Measurements from ENCODE around the gene CBFA2T3.

CBFA2T3 gene

DNA sequence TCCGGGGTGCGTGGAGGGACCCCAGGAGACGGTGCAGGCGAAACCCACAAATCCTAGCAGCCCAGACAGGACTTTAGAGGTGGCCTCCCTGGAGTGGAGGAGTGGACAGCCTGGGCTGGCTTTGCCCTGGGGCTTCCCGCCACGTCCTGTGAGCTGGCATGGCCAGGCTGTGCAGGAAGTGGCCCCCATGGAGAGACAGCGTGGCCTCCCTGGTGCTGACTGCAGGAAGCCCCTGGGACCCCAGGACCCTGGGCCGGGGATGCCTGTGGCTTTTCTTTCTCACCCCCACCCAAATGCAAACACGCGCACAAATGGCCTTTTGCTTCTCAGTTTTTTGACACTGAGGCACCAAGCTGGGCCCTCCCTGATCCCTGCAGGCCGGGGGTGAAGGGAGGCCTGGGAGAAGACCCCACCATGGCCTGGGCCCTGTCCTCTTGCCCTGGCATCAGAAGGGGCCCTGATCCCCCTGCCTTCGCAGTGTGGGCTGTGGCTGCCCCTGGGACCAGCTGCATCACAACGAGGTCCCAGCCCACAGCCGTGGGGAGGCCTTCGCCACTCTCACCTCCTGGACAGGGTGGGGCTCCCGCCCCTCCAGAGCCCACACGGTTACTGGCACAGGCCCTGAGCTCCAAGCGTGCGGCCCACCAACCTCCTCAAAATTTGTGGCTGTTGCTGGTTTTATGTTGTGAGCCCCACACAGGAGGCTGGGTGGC is 58.9 kb downstream of the CBFA2T3 start:
- no peak overlapping the region for H3K27ac ChIP-seq (ENCODE audit: low read depth, low read length)
- H3K4me1 ChIP-seq (ENCODE audit: control insufficient read depth, insufficient read depth, low read length, unreplicated experiment), result peaks cover 14% of the 10 kb centered on the region
- H3K4me3 ChIP-seq (ENCODE audit: low read depth, low read length), result no peak overlapping the region
- no peaks in the 10 kb centered on the region for H3K79me2 ChIP-seq (ENCODE audit: control insufficient read depth, insufficient read depth, low read length, unreplicated experiment)
- no peaks in the 10 kb centered on the region for H3K27me3 ChIP-seq (ENCODE audit: insufficient read depth, low read length)
- no peaks in the 10 kb centered on the region for H3K36me3 ChIP-seq (ENCODE audit: insufficient read depth, low read length)
- no peak overlapping the region for H2AFZ ChIP-seq (ENCODE audit: low read length, unreplicated experiment)

DNA sequence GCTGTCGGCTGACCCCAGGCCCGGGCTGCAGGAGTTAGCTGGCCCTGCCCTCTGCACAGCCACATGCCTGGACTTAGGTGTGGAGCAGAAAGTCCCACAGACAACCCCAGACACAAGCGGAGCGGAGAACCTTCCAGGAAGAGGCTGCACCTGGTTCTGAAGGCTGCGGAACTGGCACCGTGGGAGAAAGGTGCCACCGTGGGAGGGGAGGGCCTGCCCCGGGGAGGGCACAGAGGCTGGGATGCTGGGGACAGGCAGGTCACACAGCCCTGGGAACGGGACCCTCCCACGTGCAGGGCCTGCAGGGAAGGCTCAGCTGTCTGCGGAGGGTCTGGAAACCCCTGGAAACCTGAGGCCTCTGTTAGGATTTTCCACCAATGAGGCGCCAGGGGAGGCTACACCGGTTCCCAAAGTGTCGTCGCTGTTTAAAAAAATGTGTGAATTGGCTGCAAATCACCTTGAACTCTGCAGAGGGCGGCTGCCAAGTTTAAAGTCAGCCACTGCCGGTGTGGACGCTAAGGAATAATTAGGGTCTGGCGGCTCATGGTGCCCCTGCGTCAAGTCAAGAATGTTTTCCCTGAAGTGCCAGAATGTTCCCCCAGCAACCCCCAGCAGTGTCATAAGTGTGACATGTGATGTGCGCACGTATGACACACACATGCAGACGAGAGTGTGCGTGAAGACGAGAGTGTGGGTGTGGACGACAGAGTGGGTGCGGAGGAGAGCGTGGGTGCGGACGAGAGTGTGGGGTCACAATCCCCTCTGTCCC is 59.7 kb downstream of the CBFA2T3 start:
- Histone ChIP-seq H3K79me2 (ENCODE audit: control insufficient read depth, insufficient read depth, low read length, unreplicated experiment) (no peaks in the 10 kb centered on the region), H3K27me3 (ENCODE audit: insufficient read depth, low read length) (no peaks in the 10 kb centered on the region), H3K27ac (ENCODE audit: low read depth, low read length) (no peak overlapping the region), H3K4me3 (ENCODE audit: low read depth, low read length) (no peak overlapping the region), H3K36me3 (ENCODE audit: insufficient read depth, low read length) (no peaks in the 10 kb centered on the region), H2AFZ (ENCODE audit: low read length, unreplicated experiment) (no peak overlapping the region), H3K4me1 (ENCODE audit: control insufficient read depth, insufficient read depth, low read length, unreplicated experiment) (peaks cover 13% of the 10 kb centered on the region)

DNA sequence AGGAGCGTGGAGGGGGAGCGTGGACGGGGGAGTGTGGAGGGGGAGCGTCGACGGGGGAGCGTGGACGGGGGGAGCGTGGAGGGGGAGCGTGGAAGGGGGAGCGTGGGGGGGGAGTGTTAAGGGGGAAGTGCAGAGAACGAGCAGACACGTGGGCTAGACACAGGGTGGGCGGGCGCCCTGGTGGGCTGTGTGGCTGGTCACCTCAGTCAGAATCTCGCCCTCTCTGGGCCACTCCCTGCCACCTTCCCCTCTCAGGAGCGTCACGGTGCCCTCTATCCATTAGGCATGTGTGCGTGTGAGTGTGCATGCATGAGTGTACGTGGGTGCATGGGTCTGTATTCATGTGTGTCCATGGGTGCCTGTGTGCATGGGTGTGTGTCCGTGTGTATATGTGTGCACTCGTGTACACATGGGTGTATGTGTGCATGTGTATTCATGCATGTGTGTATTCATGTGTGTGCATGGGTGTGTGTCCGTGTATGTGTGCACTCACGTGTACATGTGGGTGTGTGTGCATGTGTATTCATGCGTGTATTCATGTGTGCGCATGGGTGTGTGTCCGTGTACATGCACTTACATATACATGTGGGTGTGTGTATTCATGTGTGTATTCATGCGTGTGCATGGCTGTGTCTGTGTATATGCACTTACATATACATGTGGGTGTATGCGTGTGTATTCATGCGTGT is 61.2 kb downstream of the CBFA2T3 start:
- Histone ChIP-seq H3K4me3 (ENCODE audit: low read depth, low read length) (no peak overlapping the region), H3K27me3 (ENCODE audit: insufficient read depth, low read length) (no peaks in the 10 kb centered on the region), H3K4me1 (ENCODE audit: control insufficient read depth, insufficient read depth, low read length, unreplicated experiment) (peaks cover 4% of the 10 kb centered on the region), H2AFZ (ENCODE audit: low read length, unreplicated experiment) (no peak overlapping the region), H3K36me3 (ENCODE audit: insufficient read depth, low read length) (no peaks in the 10 kb centered on the region), H3K79me2 (ENCODE audit: control insufficient read depth, insufficient read depth, low read length, unreplicated experiment) (no peaks in the 10 kb centered on the region), H3K27ac (ENCODE audit: low read depth, low read length) (no peak overlapping the region)

DNA sequence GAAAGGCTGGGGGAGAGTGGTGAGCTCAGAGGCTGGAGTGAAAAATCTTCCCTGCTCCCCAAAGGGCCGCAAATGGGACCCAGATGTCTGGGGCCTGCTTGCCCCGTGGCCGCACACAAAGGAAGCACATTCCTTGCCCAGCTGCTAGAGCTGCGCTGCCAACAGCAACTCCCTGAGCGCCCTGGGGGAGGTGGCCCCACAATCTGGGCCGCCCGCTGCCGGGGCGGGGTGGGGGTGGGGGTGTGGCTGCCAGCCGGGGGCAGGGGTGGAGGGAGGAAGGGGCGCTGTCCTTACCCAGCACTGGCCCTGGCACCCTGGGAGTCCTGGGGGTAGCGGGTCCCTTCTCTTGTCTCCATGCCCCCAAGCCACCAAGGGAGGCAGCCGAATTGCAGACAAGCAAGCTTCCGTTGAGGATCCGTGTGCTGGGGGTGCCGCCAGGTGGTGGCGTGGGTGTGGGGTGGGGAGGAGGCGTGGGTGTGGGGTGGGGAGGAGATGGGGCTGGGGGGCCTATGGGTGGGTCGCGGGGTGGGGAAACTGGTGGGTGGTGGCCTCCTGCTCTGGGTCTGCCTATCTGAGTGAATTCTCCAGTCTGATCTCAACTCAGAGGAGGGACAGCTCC is 62.1 kb downstream of the CBFA2T3 start:
- no peak overlapping the region for H3K27ac ChIP-seq (ENCODE audit: low read depth, low read length)
- H3K79me2 ChIP-seq (ENCODE audit: control insufficient read depth, insufficient read depth, low read length, unreplicated experiment), result no peaks in the 10 kb centered on the region
- peaks cover 4% of the 10 kb centered on the region for H3K4me1 ChIP-seq (ENCODE audit: control insufficient read depth, insufficient read depth, low read length, unreplicated experiment)
- no peak overlapping the region for H2AFZ ChIP-seq (ENCODE audit: low read length, unreplicated experiment)
- no peaks in the 10 kb centered on the region for H3K27me3 ChIP-seq (ENCODE audit: insufficient read depth, low read length)
- H3K36me3 ChIP-seq (ENCODE audit: insufficient read depth, low read length), result no peaks in the 10 kb centered on the region
- no peak overlapping the region for H3K4me3 ChIP-seq (ENCODE audit: low read depth, low read length)

DNA sequence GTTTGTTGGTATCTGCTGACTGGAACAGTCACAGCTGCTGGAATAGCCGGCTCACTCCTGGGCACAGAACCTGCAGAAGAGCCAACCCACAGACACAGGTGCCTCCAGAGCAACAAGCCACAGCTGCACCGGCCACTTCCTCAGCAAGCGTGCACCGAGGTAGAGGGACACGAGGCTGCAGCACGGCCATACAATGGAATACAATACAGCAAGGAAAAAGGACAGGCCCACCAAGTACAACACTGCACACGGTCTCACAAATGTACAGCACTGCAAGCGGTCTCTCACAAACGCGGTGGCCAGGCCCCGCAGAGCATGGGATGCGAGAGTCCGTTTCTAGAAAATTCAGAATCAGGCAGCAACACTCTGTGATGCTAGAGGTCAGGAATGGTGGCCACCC is 63.1 kb downstream of the CBFA2T3 start:
- peaks cover 4% of the 10 kb centered on the region for H3K4me1 ChIP-seq (ENCODE audit: control insufficient read depth, insufficient read depth, low read length, unreplicated experiment)
- H2AFZ ChIP-seq (ENCODE audit: low read length, unreplicated experiment), result no peak overlapping the region
- H3K79me2 ChIP-seq (ENCODE audit: control insufficient read depth, insufficient read depth, low read length, unreplicated experiment), result no peaks in the 10 kb centered on the region
- no peaks in the 10 kb centered on the region for H3K36me3 ChIP-seq (ENCODE audit: insufficient read depth, low read length)
- H3K4me3 ChIP-seq (ENCODE audit: low read depth, low read length), result no peak overlapping the region
- H3K27ac ChIP-seq (ENCODE audit: low read depth, low read length), result no peak overlapping the region
- no peaks in the 10 kb centered on the region for H3K27me3 ChIP-seq (ENCODE audit: insufficient read depth, low read length)

DNA sequence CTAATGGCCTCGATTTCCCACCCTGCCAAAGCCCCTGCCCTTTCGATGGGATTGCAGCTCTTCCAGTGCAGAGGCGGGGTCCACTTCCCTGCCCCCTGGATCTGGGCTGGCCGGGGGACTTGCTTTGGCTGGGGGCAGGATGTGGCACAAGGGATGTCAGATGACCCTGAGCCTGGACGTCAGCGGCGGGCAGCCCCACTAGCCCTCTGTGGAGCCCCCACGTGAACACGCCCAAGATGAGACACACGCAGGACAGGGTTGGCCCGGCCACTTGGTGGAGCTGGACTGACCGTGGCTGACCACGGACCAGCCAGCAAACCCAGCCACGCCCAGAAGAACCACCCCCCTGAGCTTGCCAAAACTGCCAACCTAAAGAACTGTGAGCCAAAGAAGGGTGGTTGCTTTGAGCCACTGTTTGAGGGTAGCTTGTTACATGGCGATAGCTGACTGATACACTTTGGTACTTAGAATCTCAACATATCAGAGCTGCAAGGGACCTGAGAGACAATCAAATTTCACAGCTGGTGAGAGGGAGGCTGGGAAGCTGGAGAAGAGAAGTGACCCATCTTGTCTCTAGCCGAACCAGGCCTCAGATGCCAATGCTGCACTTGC is 63.9 kb downstream of the CBFA2T3 start:
- no peak overlapping the region for H3K27ac ChIP-seq (ENCODE audit: low read depth, low read length)
- H3K4me1 ChIP-seq (ENCODE audit: control insufficient read depth, insufficient read depth, low read length, unreplicated experiment), result peaks cover 4% of the 10 kb centered on the region
- H3K4me3 ChIP-seq (ENCODE audit: low read depth, low read length), result no peak overlapping the region
- H3K36me3 ChIP-seq (ENCODE audit: insufficient read depth, low read length), result no peaks in the 10 kb centered on the region
- H3K79me2 ChIP-seq (ENCODE audit: control insufficient read depth, insufficient read depth, low read length, unreplicated experiment), result no peaks in the 10 kb centered on the region
- H3K27me3 ChIP-seq (ENCODE audit: insufficient read depth, low read length), result no peaks in the 10 kb centered on the region
- no peak overlapping the region for H2AFZ ChIP-seq (ENCODE audit: low read length, unreplicated experiment)

DNA sequence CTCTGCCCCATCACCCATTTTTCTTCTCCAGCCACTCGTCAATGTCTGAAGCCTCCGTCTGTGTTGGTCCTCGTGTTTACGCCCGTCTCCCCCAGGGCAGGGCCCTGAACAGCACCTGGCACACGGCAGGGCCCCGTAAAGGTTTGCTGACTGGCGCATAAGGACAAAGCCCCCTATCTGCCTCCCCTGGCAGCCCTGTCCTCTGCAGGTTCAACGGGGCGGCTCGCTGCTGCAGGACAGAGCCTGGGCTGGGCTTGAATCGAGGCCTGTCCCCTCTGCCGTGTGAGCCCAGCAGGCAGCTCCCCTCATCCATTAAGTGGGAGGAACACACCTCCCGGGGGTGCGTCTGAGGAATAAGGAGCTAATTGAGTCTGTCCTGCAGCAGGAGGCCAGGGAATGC is 64.5 kb downstream of the CBFA2T3 start:
- Histone ChIP-seq H3K27ac (ENCODE audit: low read depth, low read length) (no peak overlapping the region), H3K36me3 (ENCODE audit: insufficient read depth, low read length) (no peaks in the 10 kb centered on the region), H3K4me3 (ENCODE audit: low read depth, low read length) (no peak overlapping the region), H3K79me2 (ENCODE audit: control insufficient read depth, insufficient read depth, low read length, unreplicated experiment) (no peaks in the 10 kb centered on the region), H3K27me3 (ENCODE audit: insufficient read depth, low read length) (no peaks in the 10 kb centered on the region), H3K4me1 (ENCODE audit: control insufficient read depth, insufficient read depth, low read length, unreplicated experiment) (peaks cover 4% of the 10 kb centered on the region), H2AFZ (ENCODE audit: low read length, unreplicated experiment) (no peak overlapping the region)

DNA sequence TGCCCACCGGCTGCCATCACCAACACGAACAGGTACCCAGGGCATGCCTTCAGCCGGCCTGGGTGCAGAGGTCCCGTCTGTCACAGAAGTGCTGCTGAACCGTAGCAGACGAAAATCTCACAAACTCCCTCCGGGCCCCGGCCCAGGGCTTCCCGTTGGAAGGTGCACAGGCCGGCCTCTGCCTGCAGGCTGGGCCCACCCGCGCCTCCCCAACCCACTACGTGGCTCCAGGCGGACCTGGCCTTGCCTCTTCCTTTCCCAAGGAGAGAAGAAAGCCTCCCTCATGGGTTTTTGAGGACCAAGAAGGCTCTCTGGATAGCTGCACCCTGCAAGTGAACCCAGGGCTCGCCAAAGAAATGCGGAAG is 65.1 kb downstream of the CBFA2T3 start:
- H3K4me3 ChIP-seq (ENCODE audit: low read depth, low read length), result no peak overlapping the region
- H3K4me1 ChIP-seq (ENCODE audit: control insufficient read depth, insufficient read depth, low read length, unreplicated experiment), result peaks cover 4% of the 10 kb centered on the region
- H3K36me3 ChIP-seq (ENCODE audit: insufficient read depth, low read length), result no peaks in the 10 kb centered on the region
- H3K79me2 ChIP-seq (ENCODE audit: control insufficient read depth, insufficient read depth, low read length, unreplicated experiment), result no peaks in the 10 kb centered on the region
- H2AFZ ChIP-seq (ENCODE audit: low read length, unreplicated experiment), result no peak overlapping the region
- no peaks in the 10 kb centered on the region for H3K27me3 ChIP-seq (ENCODE audit: insufficient read depth, low read length)
- no peak overlapping the region for H3K27ac ChIP-seq (ENCODE audit: low read depth, low read length)

DNA sequence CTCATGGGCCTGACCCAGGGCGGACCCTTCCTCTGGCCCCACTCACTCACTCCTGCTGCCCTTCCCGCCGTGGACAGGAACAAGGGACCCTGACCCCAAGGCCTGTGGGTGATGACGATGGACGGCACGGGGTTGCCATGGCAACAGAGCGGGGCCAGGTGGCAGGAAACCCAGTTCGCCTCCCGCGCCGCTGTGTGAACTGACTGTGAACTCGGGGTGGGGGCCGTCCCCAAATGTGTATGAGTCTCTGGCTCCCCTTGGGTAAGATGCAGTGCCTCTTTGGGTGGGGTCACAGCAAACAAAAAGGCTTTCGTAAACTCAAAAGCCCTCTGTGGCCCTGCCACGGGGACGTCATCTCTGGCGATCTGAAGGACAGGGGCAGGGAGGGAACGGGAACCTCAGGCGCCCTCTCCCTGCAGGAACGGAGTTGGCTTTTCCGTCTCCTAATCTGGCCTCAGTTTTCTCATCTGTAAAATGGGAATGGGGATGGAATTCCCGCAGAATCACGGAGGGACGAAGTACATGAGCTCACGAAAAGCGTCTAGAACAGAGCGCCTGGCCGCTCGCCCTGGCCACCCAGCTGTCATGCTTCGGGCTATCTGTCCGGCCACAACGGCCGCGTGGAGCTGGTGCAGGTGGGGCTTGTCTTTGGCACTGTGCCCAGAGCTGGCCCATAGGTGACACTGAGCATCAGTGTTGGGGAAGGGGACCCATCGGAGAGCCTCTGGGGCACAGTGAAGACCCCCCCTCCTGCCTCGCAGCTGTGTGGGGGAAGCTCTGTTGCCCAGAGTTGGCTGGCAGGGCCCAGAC is 65.7 kb downstream of the CBFA2T3 start:
- H3K79me2 ChIP-seq (ENCODE audit: control insufficient read depth, insufficient read depth, low read length, unreplicated experiment), result no peaks in the 10 kb centered on the region
- no peaks in the 10 kb centered on the region for H3K27me3 ChIP-seq (ENCODE audit: insufficient read depth, low read length)
- H3K36me3 ChIP-seq (ENCODE audit: insufficient read depth, low read length), result no peaks in the 10 kb centered on the region

More for the DNA sequence above, 65.7 kb downstream of the CBFA2T3 start:
- Histone ChIP-seq H3K4me3 (ENCODE audit: low read depth, low read length) (no peak overlapping the region), H3K4me1 (ENCODE audit: control insufficient read depth, insufficient read depth, low read length, unreplicated experiment) (peaks cover 4% of the 10 kb centered on the region), H2AFZ (ENCODE audit: low read length, unreplicated experiment) (no peak overlapping the region), H3K27ac (ENCODE audit: low read depth, low read length) (no peak overlapping the region)

All from ACC112 (cell line).